OCI-LY3 (cell line): ENCODE results near the gene DNAJC18.

ENCODE experiments used
- H2AFZ ChIP-seq: fragments of 200-600, 300-600 bp; shearing (Covaris generic); 2 replicates; pipeline ENCODE4 v1.6.0; 2014; ENCODE audit warnings: antibody characterized with exemption, low read depth, low read length
- H3K27ac ChIP-seq: fragments of 200-600, 300-600 bp; sonication (generic); 2 replicates; pipeline ENCODE4 v1.5.1; 2014; ENCODE audit warnings: mild to moderate bottlenecking, low read length, moderate library complexity, mixed read lengths
- H3K27me3 ChIP-seq: fragments of 200-600, 300-600 bp; sonication (generic); 2 replicates; pipeline ENCODE4 v1.6.1; 2014; ENCODE audit warnings: low read depth, low read length, mixed read lengths
- H3K36me3 ChIP-seq: fragments of 200-600, 300-600 bp; sonication (generic); replicated peaks from 2 replicates; pipeline ENCODE3; 2014; ENCODE audit warnings: low read depth, low read length, mixed read lengths
- H3K4me1 ChIP-seq: fragments of 300-600, 200-600 bp; sonication (generic); 2 replicates; pipeline ENCODE4 v1.6.1; 2014; ENCODE audit warnings: low read length, mixed read lengths
- H3K4me2 ChIP-seq: fragments of 200-600, 300-600 bp; sonication (generic); 2 replicates; pipeline ENCODE4 v1.6.1; 2014; ENCODE audit warnings: low read length, mixed read lengths
- H3K4me3 ChIP-seq: fragments of 300-600, 200-600 bp; sonication (generic); 2 replicates; pipeline ENCODE4 v1.5.1; 2014; ENCODE audit warnings: antibody characterized with exemption, mild to moderate bottlenecking, low read length, moderate library complexity
- H3K79me2 ChIP-seq: fragments of 300-600, 200-600 bp; shearing (Covaris generic); 2 replicates; pipeline ENCODE4 v1.6.1; 2014; ENCODE audit warnings: mild to moderate bottlenecking, low read length, mixed read lengths
- H3K9ac ChIP-seq: fragments of 300-600, 200-600 bp; shearing (Covaris generic); 2 replicates; pipeline ENCODE4 v1.6.0; 2014; ENCODE audit warnings: mild to moderate bottlenecking, low read length, moderate library complexity
- H3K9me3 ChIP-seq: fragments of 200-600, 300-600 bp; shearing (Covaris generic); 2 replicates; pipeline ENCODE4 v1.6.1; 2014; ENCODE audit warnings: low read length, mixed read lengths; ENCODE audit not compliant: insufficient read depth
- H4K20me1 ChIP-seq: fragments of 200-600, 300-600 bp; sonication (generic); 2 replicates; pipeline ENCODE4 v1.6.1; 2016; ENCODE audit warnings: low read length, mixed read lengths; ENCODE audit not compliant: insufficient read depth
- CTCF ChIP-seq: fragments of 200-600, 300-600 bp; sonication (generic); IDR thresholded peaks from 2 replicates; pipeline ENCODE4 v1.5.1; 2014; ENCODE audit warnings: antibody characterized with exemption, low read length, low read depth
- EZH2phosphoT487 ChIP-seq: fragments of 200-600 bp; shearing (Covaris generic); IDR thresholded peaks from 2 replicates; pipeline ENCODE4 v1.6.1; 2018; ENCODE audit warnings: antibody characterized with exemption, mixed run types, low read depth

The DNAJC18 gene

GRCh38 chr5:139426203-139426885 is 13.0 kb downstream of the DNAJC18 start:
- 0 out of 2 replicates have a peak, but pooled peaks cover 2% of the 10 kb centered on the region for H3K4me1 ChIP-seq
- H3K27ac ChIP-seq, result no peak overlapping the region
- no peaks in the 10 kb centered on the region for H3K36me3 ChIP-seq

GRCh38 chr5:139425497-139425896 is 13.8 kb downstream of the DNAJC18 start:
- H3K79me2 ChIP-seq, result no peaks in the 10 kb centered on the region
- H3K27ac ChIP-seq, result no peak overlapping the region
- no peak overlapping the region for H3K4me3 ChIP-seq
- no peak overlapping the region for H3K9ac ChIP-seq
- H3K9me3 ChIP-seq, result no peaks in the 10 kb centered on the region
- 0 out of 2 replicates have a peak, but pooled peaks cover 2% of the 10 kb centered on the region for H3K4me1 ChIP-seq
- no peaks in the 10 kb centered on the region for H4K20me1 ChIP-seq
- TF ChIP-seq EZH2phosphoT487 (no peak), CTCF (no peak)
- no peak overlapping the region for H2AFZ ChIP-seq
- H3K36me3 ChIP-seq, result no peaks in the 10 kb centered on the region
- no peaks in the 10 kb centered on the region for H3K27me3 ChIP-seq
- H3K4me2 ChIP-seq, result no peak overlapping the region

More at GRCh38 chr5:139426203-139426885, 13.0 kb downstream of the DNAJC18 start:
- TF ChIP-seq EZH2phosphoT487 (no peak), CTCF (no peak)
- H3K79me2 ChIP-seq, result no peaks in the 10 kb centered on the region
- H2AFZ ChIP-seq, result no peak overlapping the region
- no peak overlapping the region for H3K9ac ChIP-seq
- no peaks in the 10 kb centered on the region for H3K27me3 ChIP-seq
- H3K4me2 ChIP-seq, result no peak overlapping the region
- no peaks in the 10 kb centered on the region for H3K9me3 ChIP-seq
- no peak overlapping the region for H3K4me3 ChIP-seq
- no peaks in the 10 kb centered on the region for H4K20me1 ChIP-seq

- no peak overlapping the region for H3K9ac ChIP-seq
- H2AFZ ChIP-seq, result no peak overlapping the region
- H3K27ac ChIP-seq, result no peak overlapping the region
- H3K4me2 ChIP-seq, result peak overlapping the region; percentile 24; the same call in 1 of the 2 replicates
- H3K4me3 ChIP-seq, result no peak overlapping the region
- H3K27me3 ChIP-seq, result no peaks in the 10 kb centered on the region
- no peaks in the 10 kb centered on the region for H3K36me3 ChIP-seq
- H3K79me2 ChIP-seq, result no peaks in the 10 kb centered on the region
- no peaks in the 10 kb centered on the region for H4K20me1 ChIP-seq
- TF ChIP-seq EZH2phosphoT487 (no peak), CTCF (peak; percentile 83)
- H3K9me3 ChIP-seq, result no peaks in the 10 kb centered on the region
- 0 out of 2 replicates have a peak, but pooled peaks cover 2% of the 10 kb centered on the region for H3K4me1 ChIP-seq
These were observed 16.9 kb downstream of the DNAJC18 start for GRCh38 chr5:139422307-139422893.

DNA sequence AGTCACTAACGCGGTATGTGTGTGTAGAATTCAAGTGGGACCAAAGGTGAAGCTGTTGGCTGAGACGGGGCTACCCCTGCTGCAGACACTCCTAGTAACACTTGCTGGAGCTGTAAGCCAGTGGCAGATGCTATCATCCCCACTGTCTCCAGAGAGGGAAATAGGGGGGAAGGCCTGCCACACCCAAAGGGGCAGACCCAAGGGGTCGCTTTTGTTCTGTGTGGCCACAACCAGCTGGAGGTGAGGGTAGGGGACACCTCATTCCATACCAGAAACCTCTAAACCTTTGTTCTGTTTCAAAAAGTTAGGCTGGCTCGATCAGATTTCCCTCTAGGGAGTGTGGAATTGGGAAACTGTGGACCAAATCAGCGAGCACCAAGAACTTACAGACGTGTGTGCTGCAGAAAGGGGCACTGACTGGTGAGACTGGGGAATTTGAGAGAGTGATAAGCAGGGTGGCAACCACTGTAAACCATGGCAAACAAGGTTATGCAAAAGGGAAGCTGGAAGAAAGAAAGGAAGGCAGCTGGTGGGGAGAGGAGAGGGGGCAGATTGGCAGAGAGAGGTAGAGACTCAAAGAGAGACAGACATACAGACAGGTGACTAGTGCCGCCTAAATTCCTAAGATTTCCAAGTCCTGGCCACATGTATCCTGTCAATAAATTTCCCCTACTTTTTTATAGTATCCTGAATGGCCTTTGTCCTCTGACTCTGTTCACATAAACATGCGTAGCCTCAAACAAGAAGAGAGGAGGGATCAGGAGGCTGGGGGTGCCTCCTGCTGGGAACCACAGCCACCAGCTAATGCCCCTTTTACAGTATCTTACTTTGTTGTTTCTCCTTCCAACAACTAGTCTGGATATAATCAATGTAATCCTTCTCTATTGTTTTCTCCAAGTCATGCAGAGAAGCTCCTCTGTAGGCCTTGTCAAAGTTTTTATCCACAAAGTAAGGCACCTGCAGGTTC is 19.8 kb downstream of the DNAJC18 start:
- no peaks in the 10 kb centered on the region for H3K79me2 ChIP-seq
- H3K9me3 ChIP-seq, result no peaks in the 10 kb centered on the region
- H3K4me1 ChIP-seq, result 0 out of 2 replicates have a peak, but pooled peaks cover 2% of the 10 kb centered on the region
- no peak overlapping the region for H2AFZ ChIP-seq
- no peaks in the 10 kb centered on the region for H3K27me3 ChIP-seq
- no peaks in the 10 kb centered on the region for H4K20me1 ChIP-seq
- H3K27ac ChIP-seq, result no peak overlapping the region
- H3K4me3 ChIP-seq, result no peak overlapping the region
- H3K9ac ChIP-seq, result no peak overlapping the region
- TF ChIP-seq CTCF (no peak), EZH2phosphoT487 (no peak)
- H3K4me2 ChIP-seq, result no peak overlapping the region
- H3K36me3 ChIP-seq, result no peaks in the 10 kb centered on the region
